Measurements from ENCODE around the gene ZBTB38. TPM values are rescaled to one million over a fixed set of nuclear protein-coding genes. Genes with fewer than 3 reads are reported as not detected.

ZBTB38 gene
- total and polyA plus RNA-seq, 2 donors (not counting 1 experiment from before 2014, with no cell fraction given): 13.8 to 71.2 TPM

GRCh38 chr3:141384157-141384556, 15.9 kb downstream of the ZBTB38 start:
- Histone ChIP-seq H3K27ac (ENCODE audit: low read length in 2 of 2) (peak overlapping the region in 1 of 2 donors; percentile 25), H3K4me3 (ENCODE audit: control extremely low read depth in 1 of 5, extremely low read depth in 1 of 5, insufficient read depth in 1 of 5, low read depth in 2 of 5, low read length in 4 of 5) (peak overlapping the region in 3 of 5 experiments; percentile 10 to 30 (median 13)), H3K27me3 (replicated peaks in 1 of 4; ENCODE audit: control extremely low read depth in 1 of 4, control insufficient read depth in 3 of 4, insufficient read depth in 4 of 4, low read length in 3 of 4) (peaks cover 0 to 3% (median 0%) of the 10 kb centered on the region in 4 experiments), H3K9ac (ENCODE audit: low read length) (peak overlapping the region; percentile 40), H2AFZ (ENCODE audit: insufficient read depth, low read depth, low read length, poor library complexity, severe bottlenecking) (peak overlapping the region; percentile 57), H4K20me1 (ENCODE audit: control insufficient read depth, insufficient read depth, low read length, poor library complexity, severe bottlenecking) (no peaks in the 10 kb centered on the region), H3K79me2 (ENCODE audit: control insufficient read depth, insufficient read depth, low read length) (no peaks in the 10 kb centered on the region), H3K9me3 (ENCODE audit: control extremely low read depth in 1 of 3, control insufficient read depth in 2 of 3, insufficient read depth in 1 of 3, low read length in 2 of 3) (no peaks in the 10 kb centered on the region), H3K36me3 (replicated peaks in 1 of 2; ENCODE audit: control extremely low read depth in 1 of 2, control insufficient read depth in 1 of 2, extremely low read depth in 1 of 2, insufficient read depth in 2 of 2, low read length in 1 of 2) (no peaks in the 10 kb centered on the region), H3K4me1 (ENCODE audit: control insufficient read depth in 2 of 2, insufficient read depth in 2 of 2, low read length in 2 of 2) (peaks cover 8 to 22% of the 10 kb centered on the region in 2 donors), H3K4me2 (replicated peaks; ENCODE audit: low read depth, low read length, poor library complexity, severe bottlenecking) (peak overlapping the region; percentile 48)
- H3K4me3 Mint-ChIP-seq: peak overlapping the region; percentile 87
- no peaks in the 10 kb centered on the region for H3K9me3 Mint-ChIP-seq (ENCODE audit: insufficient read depth)
- TF ChIP-seq EZH2 (IDR thresholded peaks at IDR 0.05; ENCODE audit: borderline replicate concordance, insufficient read depth, low read depth, low read length, poor library complexity, severe bottlenecking) (no peak), CTCF (IDR thresholded peaks at IDR 0.05) (no peak)
- no peaks in the 10 kb centered on the region for H3K27me3 Mint-ChIP-seq
- POLR2A ChIA-PET: interaction anchor here (1.1 kb wide), 1 partner anchor 20 kb away, joined by 3 read pairs; no protein-coding TSS in a partner anchor
- peaks cover 60% of the 10 kb centered on the region for H3K4me1 Mint-ChIP-seq
- peak overlapping the region; percentile 87 for H3K27ac Mint-ChIP-seq
- CTCF ChIA-PET: interaction anchor here (1.1 to 3.8 kb wide), 8 partner anchors 19 to 177 kb away, joined by 3 to 16 read pairs (median 8); no protein-coding TSS in a partner anchor
- no CpG with 5 or more reads among the region's 4 CpGs for WGBS (ENCODE audit: insufficient coverage)
- no peak for DNase-seq
- no peak for ATAC-seq (ENCODE audit: low read depth)
- intact Hi-C loops (cut with micrococcal nuclease): no loop called here

- Mint-ChIP-seq H3K9me3 (ENCODE audit: insufficient read depth) (no peaks in the 10 kb centered on the region), H3K4me1 (peaks cover 60% of the 10 kb centered on the region), H3K4me3 (peak overlapping the region; percentile 87), H3K27me3 (no peaks in the 10 kb centered on the region), H3K27ac (peak overlapping the region; percentile 87)
- ATAC-seq (ENCODE audit: low read depth) (no peak), DNase-seq (no peak)
- H3K27ac ChIP-seq (ENCODE audit: low read length in 2 of 2): no peak overlapping the region
- ChIA-PET CTCF (interaction anchor here (0.9 to 3.8 kb wide), 8 partner anchors 12 to 73 kb away, joined by 3 to 16 read pairs (median 8); no protein-coding TSS in a partner anchor), POLR2A (interaction anchor here (0.8 to 1.5 kb wide), 3 partner anchors 13 to 20 kb away, joined by 3 to 4 read pairs (median 3); no protein-coding TSS in a partner anchor)
- peak overlapping the region; percentile 40 for H3K9ac ChIP-seq (ENCODE audit: low read length)
- peak overlapping the region; percentile 48 for H3K4me2 ChIP-seq (replicated peaks; ENCODE audit: low read depth, low read length, poor library complexity, severe bottlenecking)
- H3K4me3 ChIP-seq (ENCODE audit: control extremely low read depth in 1 of 5, extremely low read depth in 1 of 5, insufficient read depth in 1 of 5, low read depth in 2 of 5, low read length in 4 of 5): peak overlapping the region in 3 of 5 experiments; percentile 10 to 30 (median 13)
- peaks cover 6 to 18% of the 10 kb centered on the region in 2 donors for H3K4me1 ChIP-seq (ENCODE audit: control insufficient read depth in 2 of 2, insufficient read depth in 2 of 2, low read length in 2 of 2)
- TF ChIP-seq EZH2 (IDR thresholded peaks at IDR 0.05; ENCODE audit: borderline replicate concordance, insufficient read depth, low read depth, low read length, poor library complexity, severe bottlenecking): no peak
- TF ChIP-seq CTCF (IDR thresholded peaks at IDR 0.05): no peak
- peaks cover 0 to 3% (median 0%) of the 10 kb centered on the region in 4 experiments for H3K27me3 ChIP-seq (replicated peaks in 1 of 4; ENCODE audit: control extremely low read depth in 1 of 4, control insufficient read depth in 3 of 4, insufficient read depth in 4 of 4, low read length in 3 of 4)
- H3K79me2 ChIP-seq (ENCODE audit: control insufficient read depth, insufficient read depth, low read length): no peaks in the 10 kb centered on the region
- H3K36me3 ChIP-seq (replicated peaks in 1 of 2; ENCODE audit: control extremely low read depth in 1 of 2, control insufficient read depth in 1 of 2, extremely low read depth in 1 of 2, insufficient read depth in 2 of 2, low read length in 1 of 2): no peaks in the 10 kb centered on the region
- intact Hi-C loops (cut with micrococcal nuclease): no loop called here
- no peaks in the 10 kb centered on the region for H3K9me3 ChIP-seq (ENCODE audit: control extremely low read depth in 1 of 3, control insufficient read depth in 2 of 3, insufficient read depth in 1 of 3, low read length in 2 of 3)
- H2AFZ ChIP-seq (ENCODE audit: insufficient read depth, low read depth, low read length, poor library complexity, severe bottlenecking): peak overlapping the region; percentile 57
- WGBS (ENCODE audit: insufficient coverage): 93% methylated on average over 2 of the region's 5 CpGs
- no peaks in the 10 kb centered on the region for H4K20me1 ChIP-seq (ENCODE audit: control insufficient read depth, insufficient read depth, low read length, poor library complexity, severe bottlenecking)
These were observed 16.3 kb downstream of the ZBTB38 start for GRCh38 chr3:141384575-141384974.

Data from B cell (primary cell).